ENCODE data around the gene TCP11L2.
"Not testable (repeated sequence)": the region's sequence is repeated elsewhere in the genome, so short reads cannot be mapped to it uniquely, and the experiment has no call there.

The TCP11L2 gene

GRCh38 chr12:106284358-106285105, 18.0 kb upstream of the TCP11L2 start:
- DNase-seq, result no peak

GRCh38 chr12:106285982-106286381, 16.6 kb upstream of the TCP11L2 start:
- DNase-seq, result no peak

- not testable (repeated sequence) for DNase-seq
Observed at GRCh38 chr12:106286576-106287162, 15.9 kb upstream of the TCP11L2 start.

GRCh38 chr12:106287364-106287763, 15.2 kb upstream of the TCP11L2 start:
- no peak for DNase-seq

- DNase-seq, result no peak
Observed at GRCh38 chr12:106288101-106288493, 14.4 kb upstream of the TCP11L2 start.

GRCh38 chr12:106288494-106289195, 13.9 kb upstream of the TCP11L2 start:
- DNase-seq, result no peak

- no peak for DNase-seq
Observed at GRCh38 chr12:106289196-106289681, 13.3 kb upstream of the TCP11L2 start.

- no peak for DNase-seq
Observed at GRCh38 chr12:106290666-106291065, 11.9 kb upstream of the TCP11L2 start.

GRCh38 chr12:106291342-106291741, 11.2 kb upstream of the TCP11L2 start:
- no peak for DNase-seq

- no peak for DNase-seq
Observed at GRCh38 chr12:106292339-106292738, 10.2 kb upstream of the TCP11L2 start.

GRCh38 chr12:106296179-106296877, 6.2 kb upstream of the TCP11L2 start:
- DNase-seq, result no peak

- no peak for DNase-seq
Observed at GRCh38 chr12:106297075-106297474, 5.5 kb upstream of the TCP11L2 start.

- no peak for DNase-seq
Observed at GRCh38 chr12:106297681-106298080, 4.9 kb upstream of the TCP11L2 start.

GRCh38 chr12:106299202-106299774, 3.2 kb upstream of the TCP11L2 start:
- no peak for DNase-seq

- DNase-seq, result no peak
Observed at GRCh38 chr12:106300761-106301160, 1.8 kb upstream of the TCP11L2 start.

- DNase-seq, result no peak
Observed at GRCh38 chr12:106301241-106301610, 1.3 kb upstream of the TCP11L2 start.

GRCh38 chr12:106301611-106302321, 767 bp upstream of the TCP11L2 start:
- DNase-seq, result peak; percentile 72

- DNase-seq, result peak; percentile 79
Observed at GRCh38 chr12:106303202-106303820, 778 bp downstream of the TCP11L2 start.

GRCh38 chr12:106304001-106304421, 1.5 kb downstream of the TCP11L2 start:
- DNase-seq, result no peak

- DNase-seq, result no peak
Observed at GRCh38 chr12:106304797-106305196, 2.3 kb downstream of the TCP11L2 start.

- no peak for DNase-seq
Observed at GRCh38 chr12:106305376-106305775, 2.8 kb downstream of the TCP11L2 start.

GRCh38 chr12:106307181-106307580, 4.6 kb downstream of the TCP11L2 start:
- no peak for DNase-seq

Measured in activated CD8-positive, alpha-beta memory T cell treated with anti-CD3 and anti-CD28 coated beads, Interleukin-2, amount 50 U/mL, for 48 hours (primary cell).